Stimulated activated CD4-positive, alpha-beta T cell treated with anti-CD3 and anti-CD28 coated beads, Interleukin-1b, Interleukin-23, amount 100 ng/mL, for 1 hour (primary cell): ENCODE results near the gene NAV2.
"Not testable (repeated sequence)": the region's sequence is repeated elsewhere in the genome, so short reads cannot be mapped to it uniquely, and the experiment has no call there.

Experiments used
- DNase-seq, 2 donors: peaks; one replicate each; pipeline ENCODE4 v3.0.0-alpha.2; 2020; ENCODE audit warnings: low read depth in 2 of 2

The NAV2 gene

GRCh38 chr11:20002312-20003216 lies 289.9 kb downstream of the NAV2 start:
- DNase-seq: no peak

DNA sequence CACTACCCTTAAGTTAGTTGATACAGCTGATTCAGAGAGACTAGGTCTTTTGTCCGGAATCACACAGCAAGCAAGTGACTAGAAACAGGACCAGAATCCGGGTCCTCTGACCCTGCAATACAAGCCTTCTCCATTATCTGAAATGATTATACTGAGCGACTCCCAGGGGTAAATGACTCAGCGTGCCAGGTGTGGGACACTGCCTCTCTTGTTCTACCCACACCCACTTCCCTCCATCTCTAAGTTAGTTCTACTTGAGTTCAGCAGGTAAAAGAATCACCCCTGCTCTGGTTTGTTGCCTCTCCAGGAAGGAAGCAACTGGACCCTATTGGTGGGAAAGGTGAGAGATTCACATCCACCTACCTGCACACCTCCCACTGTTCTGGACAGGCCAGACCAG lies 290.7 kb downstream of the NAV2 start:
- no peak for DNase-seq

DNA sequence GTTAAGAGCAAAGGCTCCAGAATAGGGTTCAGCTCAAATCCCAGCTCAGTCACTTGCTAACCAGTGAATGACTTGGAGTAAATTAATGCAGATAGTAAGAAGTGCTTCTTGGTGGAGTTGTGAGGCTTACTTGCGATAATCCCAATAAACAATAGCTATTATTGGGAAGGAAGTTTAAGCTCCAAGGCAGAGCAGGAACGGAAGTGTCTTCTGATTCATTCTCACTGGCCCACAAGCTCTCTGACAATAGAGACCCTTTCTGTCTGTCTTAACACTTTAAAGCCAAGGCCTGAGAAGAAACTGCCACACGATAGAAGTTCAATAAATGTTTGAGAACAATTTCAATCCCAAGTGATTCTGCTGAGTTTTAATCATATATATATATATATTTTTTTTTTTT lies 292.2 kb downstream of the NAV2 start:
- DNase-seq: no peak

DNA sequence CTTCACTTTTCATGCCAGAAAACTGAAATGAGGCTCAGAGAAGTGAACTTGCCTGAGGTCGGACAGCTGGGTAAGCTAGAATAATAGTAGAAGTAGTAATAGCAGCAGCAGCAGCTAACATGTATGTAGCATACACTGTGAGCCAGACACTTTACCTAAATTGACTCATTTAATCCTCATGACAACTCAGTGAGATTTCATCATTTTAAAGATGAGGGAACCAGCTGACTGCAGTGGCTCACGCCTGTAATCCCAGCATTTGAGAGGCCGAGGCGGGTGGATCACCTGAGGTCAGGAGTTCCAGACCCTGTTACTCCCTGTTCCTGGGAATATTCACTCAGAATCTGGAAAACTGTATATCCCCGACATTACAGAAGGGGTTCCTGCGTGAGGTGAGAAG lies 293.1 kb downstream of the NAV2 start:
- no peak for DNase-seq

DNA sequence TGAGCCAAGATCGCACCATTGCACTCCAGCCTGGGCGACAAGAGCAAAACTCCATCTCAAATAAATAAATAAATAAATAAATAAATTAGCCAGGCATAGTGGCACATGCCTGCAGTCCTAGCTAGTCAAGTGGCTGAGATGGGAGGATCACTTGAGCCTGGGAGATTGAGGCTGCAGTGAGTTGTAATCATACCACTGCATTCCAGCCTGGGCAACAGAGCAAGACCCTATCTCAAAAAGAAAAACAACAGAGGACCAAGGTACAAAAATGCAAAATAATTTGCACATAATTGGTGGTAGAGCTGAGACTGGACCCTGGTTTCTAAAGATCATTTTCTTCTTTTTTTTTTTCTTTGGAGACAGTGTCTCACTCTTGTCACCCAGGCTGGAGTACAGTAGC lies 294.0 kb downstream of the NAV2 start:
- DNase-seq: not testable (repeated sequence)

- no peak for DNase-seq
These were observed 294.7 kb downstream of the NAV2 start for GRCh38 chr11:20007386-20007785.

DNA sequence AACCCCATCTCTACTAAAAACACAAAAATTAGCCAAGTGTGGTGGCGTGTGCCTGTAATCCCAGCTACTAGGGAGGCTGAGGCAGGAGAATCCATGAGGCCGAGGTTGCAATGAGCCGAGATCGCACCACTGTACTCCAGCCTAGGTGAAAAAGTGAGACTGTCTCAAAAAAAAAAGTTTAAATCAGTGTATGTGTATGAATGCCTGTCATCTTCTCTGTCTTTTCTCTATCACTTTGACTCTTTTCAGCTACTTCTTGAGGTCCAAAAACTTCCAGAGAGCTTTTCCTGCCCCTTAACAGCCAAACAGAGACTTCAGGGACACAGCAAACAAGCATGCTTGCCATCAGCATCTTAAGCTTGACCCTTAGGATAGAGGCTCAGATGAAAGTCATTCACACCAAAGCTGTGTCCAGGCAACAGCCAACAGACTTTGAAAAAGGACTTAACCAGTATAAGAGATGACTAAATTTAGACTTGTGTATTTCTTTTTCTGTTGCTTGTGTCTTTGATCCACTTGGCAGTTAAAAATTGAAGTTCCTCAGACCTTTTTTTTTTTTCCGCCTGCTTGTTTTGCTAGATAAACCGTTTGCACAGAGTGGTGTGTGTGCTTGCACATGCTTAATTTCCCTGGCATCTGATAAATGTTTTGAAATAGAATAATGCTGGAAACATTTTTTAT lies 295.7 kb downstream of the NAV2 start:
- no peak for DNase-seq

DNA sequence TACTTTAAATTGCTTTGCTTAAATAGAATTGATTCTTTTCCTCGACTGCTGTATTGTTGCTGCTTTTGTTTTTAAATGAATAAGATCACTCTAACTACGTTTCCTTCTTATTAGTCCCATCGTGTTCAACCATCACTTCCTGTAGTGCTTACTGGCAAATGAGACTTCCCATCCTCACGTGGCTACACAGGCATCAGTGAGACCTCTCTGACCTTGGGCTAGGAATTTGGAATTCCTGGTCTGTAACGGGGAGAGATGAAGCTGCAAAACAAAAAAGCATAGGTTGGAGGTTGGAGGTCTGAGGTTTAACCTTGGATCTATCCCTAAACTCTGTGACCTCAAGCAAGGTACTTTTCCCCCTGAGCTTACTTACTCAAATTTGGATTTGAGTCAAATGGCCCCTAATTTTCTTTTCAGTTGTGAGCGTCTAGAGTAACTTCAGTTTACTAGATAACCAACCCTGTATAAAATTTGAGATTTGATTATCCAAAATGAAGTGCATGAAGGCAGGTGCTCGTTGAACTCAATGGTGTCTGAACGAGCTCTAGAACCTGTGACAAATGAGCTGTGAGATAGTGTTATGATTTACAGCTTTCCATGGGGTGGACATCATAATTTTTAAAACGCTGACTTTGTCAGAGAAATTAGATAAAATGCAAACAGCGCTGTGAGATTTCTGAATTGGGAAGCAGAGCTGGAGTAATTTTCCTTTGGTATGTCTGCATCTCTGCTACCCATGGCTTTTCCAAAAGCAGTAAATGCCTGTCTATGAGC lies 296.4 kb downstream of the NAV2 start:
- DNase-seq: no peak

DNA sequence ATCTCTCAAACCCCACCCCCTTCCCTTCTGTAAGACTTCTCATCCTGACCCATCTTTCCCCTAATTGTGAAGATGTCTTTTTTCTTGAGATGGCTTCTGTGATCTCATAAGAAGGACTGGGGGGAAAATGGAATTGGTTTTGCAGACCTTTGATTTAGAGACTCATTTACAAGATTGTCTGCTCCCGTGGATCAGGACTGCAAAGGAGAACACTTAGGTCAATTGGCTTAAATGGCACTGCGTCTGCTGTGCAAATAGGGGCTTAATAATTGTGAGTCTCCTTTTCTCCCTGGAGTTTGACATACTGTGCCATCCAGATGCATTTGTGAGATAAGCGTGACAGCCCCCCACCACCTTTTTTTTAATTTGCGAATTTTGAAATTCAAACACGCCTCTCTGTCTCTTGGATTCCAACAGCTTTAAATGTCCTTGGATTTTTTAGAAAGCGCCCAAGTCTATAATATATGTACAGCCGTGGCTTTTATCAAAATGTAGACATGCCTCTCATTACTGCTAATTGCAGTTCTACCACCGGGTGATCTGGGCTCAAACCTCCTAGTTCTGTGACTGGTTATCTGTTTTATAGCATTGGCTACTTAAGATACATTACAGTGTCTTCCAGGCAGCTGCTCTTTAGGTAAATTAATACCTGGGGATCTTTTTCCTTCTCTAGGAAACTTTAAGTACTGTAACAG lies 297.7 kb downstream of the NAV2 start:
- DNase-seq: no peak

DNA sequence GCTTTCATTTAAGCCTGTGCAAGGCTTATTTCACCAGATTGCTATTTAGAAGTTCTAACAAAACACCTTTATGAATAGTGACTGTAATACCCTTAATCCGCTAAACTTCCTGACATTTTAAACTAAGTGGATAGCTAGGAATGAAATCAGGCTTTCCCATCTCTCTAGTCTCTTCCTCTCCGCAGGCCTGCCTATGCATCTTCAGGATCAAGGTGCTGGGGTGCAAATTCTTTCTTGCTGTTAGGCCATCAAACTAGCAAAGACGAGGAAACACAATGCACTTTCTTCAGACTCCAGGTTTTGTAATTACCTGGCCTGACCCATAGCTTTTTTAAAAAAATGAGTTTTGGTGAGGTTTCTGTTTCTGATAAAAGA lies 298.2 kb downstream of the NAV2 start:
- DNase-seq: no peak

DNA sequence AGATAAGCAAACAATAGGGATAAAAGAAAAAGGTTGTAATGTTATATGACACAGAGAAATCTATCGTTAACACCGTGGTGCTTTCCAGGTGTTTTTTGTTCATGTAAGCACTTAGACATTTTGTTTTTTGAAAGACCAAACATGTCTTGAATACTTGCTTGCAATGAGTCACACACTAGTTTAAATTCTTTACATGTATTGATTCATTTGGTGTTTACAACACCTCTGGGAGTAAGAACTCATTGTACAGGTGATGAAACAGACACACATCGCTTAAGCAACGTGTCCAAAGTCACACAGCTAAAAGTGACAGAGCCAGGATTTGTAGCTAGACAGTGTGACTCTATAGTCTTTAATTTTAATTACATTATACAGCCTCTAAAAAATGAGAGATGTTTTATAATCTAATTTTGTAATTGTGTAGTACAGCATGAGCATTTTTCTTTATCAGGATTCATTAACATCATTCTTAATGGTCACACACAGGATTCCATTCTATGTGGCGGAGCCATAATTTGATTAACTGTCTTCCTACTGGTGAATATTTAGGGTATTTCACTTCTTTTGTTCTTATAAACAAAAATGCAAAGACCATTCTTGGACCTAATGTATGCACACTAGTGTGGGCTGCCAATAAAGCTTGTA lies 298.8 kb downstream of the NAV2 start:
- DNase-seq: no peak

DNA sequence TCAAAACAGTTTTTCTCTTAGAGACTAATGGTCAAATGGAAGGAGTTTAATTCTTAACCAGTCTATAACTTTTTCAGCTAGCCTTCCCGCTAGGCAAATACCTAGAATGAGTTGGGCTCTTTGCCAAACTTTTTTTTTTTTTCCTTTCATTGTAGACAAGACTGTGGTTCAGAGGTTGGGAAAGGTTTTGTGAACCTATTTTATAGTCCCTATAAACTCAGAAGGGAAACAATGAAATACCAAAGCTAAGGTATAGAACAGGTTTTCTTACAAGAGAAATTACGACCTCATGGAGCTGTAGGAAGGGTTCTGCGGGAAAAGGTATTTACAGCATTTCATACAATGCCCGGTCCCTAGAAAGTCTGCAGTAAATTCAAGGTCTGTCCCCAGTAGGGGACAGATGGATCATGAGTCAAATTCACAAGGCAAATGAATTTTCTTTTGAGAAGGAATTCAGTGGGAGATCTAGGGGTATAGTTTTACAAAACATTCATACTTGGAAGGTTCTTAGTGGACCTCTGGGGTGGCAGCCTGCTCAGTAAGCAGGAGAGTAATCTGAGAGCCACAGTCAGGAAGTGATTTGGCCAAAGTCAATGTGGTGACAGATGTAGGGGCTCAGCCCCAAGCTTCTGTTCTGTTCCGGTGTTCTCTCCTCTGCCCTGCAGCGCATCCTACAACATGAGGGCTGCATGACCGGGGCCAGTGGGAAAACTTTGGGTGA lies 300.9 kb downstream of the NAV2 start:
- DNase-seq: no peak

- DNase-seq: no peak
These were observed 301.4 kb downstream of the NAV2 start for GRCh38 chr11:20014067-20014402.

DNA sequence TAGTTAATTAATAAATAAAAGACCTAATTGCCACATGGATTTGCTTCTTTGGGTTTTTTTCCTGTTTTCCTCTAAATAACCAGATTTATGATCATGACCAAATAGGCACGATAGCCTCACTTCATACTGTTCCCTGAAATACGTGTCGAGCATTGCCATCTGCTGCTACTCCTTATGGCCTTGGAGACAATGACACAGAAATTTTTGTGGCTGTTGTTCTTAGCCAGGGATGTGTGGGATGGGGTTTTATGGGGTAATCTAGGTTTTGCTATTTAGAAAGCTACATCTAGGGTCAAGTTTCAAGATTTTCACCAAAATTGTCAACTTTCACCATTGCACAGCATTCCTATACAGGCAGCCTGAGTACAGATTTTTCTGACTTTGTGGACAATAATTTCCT lies 302.5 kb downstream of the NAV2 start:
- DNase-seq: no peak

- no peak for DNase-seq
These were observed 303.1 kb downstream of the NAV2 start for GRCh38 chr11:20015529-20016427.

- no peak for DNase-seq
These were observed 303.9 kb downstream of the NAV2 start for GRCh38 chr11:20016526-20016925.

GRCh38 chr11:20017320-20017719 lies 304.7 kb downstream of the NAV2 start:
- DNase-seq: no peak

DNA sequence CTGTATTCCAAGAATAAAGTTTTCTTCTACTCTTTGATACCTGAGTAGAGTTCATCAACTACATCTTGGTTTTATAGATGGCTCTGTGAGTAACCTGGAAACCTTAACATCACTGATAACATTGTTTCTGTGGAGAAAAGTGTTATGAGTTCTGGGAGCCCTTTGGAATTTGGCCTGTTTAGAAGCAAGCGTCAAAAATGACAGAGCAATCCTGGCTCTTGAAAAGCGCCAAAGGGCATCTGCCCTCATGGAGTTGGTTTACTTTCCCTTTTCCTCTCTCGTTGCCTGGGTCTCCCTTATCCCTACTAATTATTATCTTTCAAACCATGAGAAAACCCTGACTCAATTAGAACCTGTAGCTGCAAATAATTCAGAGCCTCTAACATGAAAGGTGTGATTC lies 307.6 kb downstream of the NAV2 start:
- DNase-seq: no peak

GRCh38 chr11:20020716-20021115 lies 308.1 kb downstream of the NAV2 start:
- DNase-seq: no peak

- no peak for DNase-seq
These were observed 308.6 kb downstream of the NAV2 start for GRCh38 chr11:20021212-20021611.
